ENCODE measurements around the gene FMC1. TPM values are rescaled to one million over a fixed set of nuclear protein-coding genes. Genes with fewer than 3 reads are reported as not detected.

Gene FMC1
- not detected for total RNA-seq

GRCh38 chr7:139341058-139341775 is at the start of gene FMC1:
Gene FMC1, plus strand, starts transcription at chr7:139341337. Its CDS starts 48 bp downstream, at chr7:139341385.
- peaks cover 0 to 5% of the 10 kb centered on the region in 2 donors for H3K9me3 ChIP-seq
- DNase-seq (ENCODE audit: low spot score in 2 of 2) = peak; percentile 71 to 97
- H3K27ac ChIP-seq = peak within 1 kb of the TSS; percentile 99 to 100
- TF ChIP-seq CTCF (IDR thresholded peaks at IDR 0.05) = peak; percentile 50 to 56 (median 50)
- peak within 1 kb of the TSS; percentile 77 to 87 for H3K4me3 ChIP-seq
- H3K27me3 ChIP-seq = no peaks in the 10 kb centered on the region
- peaks cover 1 to 5% of the 10 kb centered on the region in 2 donors for H3K36me3 ChIP-seq
- peaks cover 0 to 6% of the 10 kb centered on the region in 2 donors for H3K4me1 ChIP-seq
- intact Hi-C loops (cut with DNase I) = loop anchor here (1.0 to 5.0 kb wide), 6 partner anchors 18 to 836 kb away; partner anchors contain the start of genes KDM7A, LUC7L2 and UBN2

- intact Hi-C loops (cut with DNase I) = no loop called here
- no peaks in the 10 kb centered on the region for H3K27me3 ChIP-seq
- H3K36me3 ChIP-seq = peaks cover 41% of the 10 kb centered on the region in 2 donors
- TF ChIP-seq CTCF (IDR thresholded peaks at IDR 0.05) = no peak
- H3K27ac ChIP-seq = no peak overlapping the region
- DNase-seq (ENCODE audit: low spot score in 2 of 2) = no peak
- no peaks in the 10 kb centered on the region for H3K4me1 ChIP-seq
- no peaks in the 10 kb centered on the region for H3K9me3 ChIP-seq
- no peak overlapping the region for H3K4me3 ChIP-seq
These were observed 48.3 kb upstream of the FMC1 start for GRCh38 chr7:139292821-139293220.

- Histone ChIP-seq H3K9me3 (no peaks in the 10 kb centered on the region), H3K36me3 (peaks cover 41 to 45% of the 10 kb centered on the region in 2 donors), H3K27me3 (no peaks in the 10 kb centered on the region), H3K4me1 (no peaks in the 10 kb centered on the region), H3K27ac (no peak overlapping the region), H3K4me3 (no peak overlapping the region)
- DNase-seq (ENCODE audit: low spot score in 2 of 2) = no peak
- intact Hi-C loops (cut with DNase I) = no loop called here
- no peak for TF ChIP-seq CTCF (IDR thresholded peaks at IDR 0.05)
These were observed 47.6 kb upstream of the FMC1 start for GRCh38 chr7:139293534-139293933.

GRCh38 chr7:139294241-139294640 is 46.9 kb upstream of the FMC1 start:
- no peak for TF ChIP-seq CTCF (IDR thresholded peaks at IDR 0.05)
- H3K4me1 ChIP-seq = no peaks in the 10 kb centered on the region
- DNase-seq (ENCODE audit: low spot score in 2 of 2) = no peak
- H3K9me3 ChIP-seq = no peaks in the 10 kb centered on the region
- peaks cover 41 to 50% of the 10 kb centered on the region in 2 donors for H3K36me3 ChIP-seq
- no peak overlapping the region for H3K27ac ChIP-seq
- no peak overlapping the region for H3K4me3 ChIP-seq
- H3K27me3 ChIP-seq = no peaks in the 10 kb centered on the region
- intact Hi-C loops (cut with DNase I) = no loop called here

- H3K36me3 ChIP-seq = peaks cover 41 to 58% of the 10 kb centered on the region in 2 donors
- TF ChIP-seq CTCF (IDR thresholded peaks at IDR 0.05) = no peak
- intact Hi-C loops (cut with DNase I) = no loop called here
- H3K27me3 ChIP-seq = no peaks in the 10 kb centered on the region
- no peak for DNase-seq (ENCODE audit: low spot score in 2 of 2)
- no peak overlapping the region for H3K27ac ChIP-seq
- H3K4me3 ChIP-seq = no peak overlapping the region
- no peaks in the 10 kb centered on the region for H3K9me3 ChIP-seq
- H3K4me1 ChIP-seq = no peaks in the 10 kb centered on the region
These were observed 46.1 kb upstream of the FMC1 start for GRCh38 chr7:139294951-139295575.
